Measurements from ENCODE around the gene CRACR2A.

The CRACR2A gene

DNA sequence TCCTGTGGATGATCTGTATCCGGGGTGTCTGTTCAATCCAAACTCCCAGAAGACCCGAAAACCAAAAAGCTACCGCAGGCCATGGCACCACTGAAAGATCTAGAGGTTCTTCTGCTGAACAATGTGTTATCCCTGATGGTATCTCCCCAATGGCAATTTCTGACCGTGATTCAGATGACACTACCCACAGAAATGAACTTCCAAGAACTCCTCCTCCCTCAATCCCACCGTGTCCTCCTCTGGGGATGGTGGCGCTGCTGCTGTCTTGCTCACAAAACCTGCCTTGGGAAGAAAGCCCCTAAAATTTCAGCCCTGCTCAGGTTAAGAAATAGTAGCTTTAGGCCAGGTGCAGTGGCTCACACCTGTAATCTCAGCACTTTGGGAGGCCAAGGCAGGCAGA lies 7.8 kb downstream of the CRACR2A start:
- TF ChIP-seq, protein P1, sequence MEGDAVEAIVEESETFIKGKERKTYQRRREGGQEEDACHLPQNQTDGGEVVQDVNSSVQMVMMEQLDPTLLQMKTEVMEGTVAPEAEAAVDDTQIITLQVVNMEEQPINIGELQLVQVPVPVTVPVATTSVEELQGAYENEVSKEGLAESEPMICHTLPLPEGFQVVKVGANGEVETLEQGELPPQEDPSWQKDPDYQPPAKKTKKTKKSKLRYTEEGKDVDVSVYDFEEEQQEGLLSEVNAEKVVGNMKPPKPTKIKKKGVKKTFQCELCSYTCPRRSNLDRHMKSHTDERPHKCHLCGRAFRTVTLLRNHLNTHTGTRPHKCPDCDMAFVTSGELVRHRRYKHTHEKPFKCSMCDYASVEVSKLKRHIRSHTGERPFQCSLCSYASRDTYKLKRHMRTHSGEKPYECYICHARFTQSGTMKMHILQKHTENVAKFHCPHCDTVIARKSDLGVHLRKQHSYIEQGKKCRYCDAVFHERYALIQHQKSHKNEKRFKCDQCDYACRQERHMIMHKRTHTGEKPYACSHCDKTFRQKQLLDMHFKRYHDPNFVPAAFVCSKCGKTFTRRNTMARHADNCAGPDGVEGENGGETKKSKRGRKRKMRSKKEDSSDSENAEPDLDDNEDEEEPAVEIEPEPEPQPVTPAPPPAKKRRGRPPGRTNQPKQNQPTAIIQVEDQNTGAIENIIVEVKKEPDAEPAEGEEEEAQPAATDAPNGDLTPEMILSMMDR (IDR thresholded peaks at IDR 0.05; ENCODE audit: extremely low read depth, missing control alignments): no peak
- no peak for DNase-seq (ENCODE audit: low spot score)

DNA sequence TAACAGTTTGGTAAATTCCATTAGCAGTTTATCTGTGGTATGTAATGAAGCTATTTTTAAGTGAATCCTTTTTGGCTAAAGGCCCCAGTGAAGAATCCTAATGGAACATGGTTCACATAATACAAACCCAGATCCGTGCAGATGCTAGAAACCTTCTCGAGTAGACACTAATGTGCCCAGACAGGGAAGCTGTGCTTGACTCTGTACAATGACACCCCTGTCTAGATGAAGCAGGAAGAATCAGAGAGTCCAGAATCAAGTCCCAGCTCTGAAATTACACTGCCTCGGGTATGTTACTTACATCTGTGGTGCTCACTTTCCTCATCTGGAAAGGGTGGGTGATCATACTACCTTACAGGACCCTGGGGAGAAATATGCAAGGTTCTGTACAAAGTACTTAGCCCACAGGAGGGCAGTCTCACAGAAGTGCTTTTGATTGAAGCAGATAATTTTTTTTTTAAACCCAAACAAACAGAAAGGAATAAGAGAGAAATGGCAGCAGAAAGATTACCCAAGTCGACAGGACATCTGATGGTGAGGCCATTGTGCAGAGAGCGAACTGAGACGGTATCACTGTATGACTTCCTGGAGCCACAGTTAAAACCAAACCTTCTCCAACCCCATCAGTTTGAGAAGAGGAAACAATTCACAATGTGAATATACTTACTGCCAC lies 8.5 kb downstream of the CRACR2A start:
- DNase-seq (ENCODE audit: low spot score): no peak
- TF ChIP-seq, protein P1 (IDR thresholded peaks at IDR 0.05; ENCODE audit: extremely low read depth, missing control alignments): no peak

DNA sequence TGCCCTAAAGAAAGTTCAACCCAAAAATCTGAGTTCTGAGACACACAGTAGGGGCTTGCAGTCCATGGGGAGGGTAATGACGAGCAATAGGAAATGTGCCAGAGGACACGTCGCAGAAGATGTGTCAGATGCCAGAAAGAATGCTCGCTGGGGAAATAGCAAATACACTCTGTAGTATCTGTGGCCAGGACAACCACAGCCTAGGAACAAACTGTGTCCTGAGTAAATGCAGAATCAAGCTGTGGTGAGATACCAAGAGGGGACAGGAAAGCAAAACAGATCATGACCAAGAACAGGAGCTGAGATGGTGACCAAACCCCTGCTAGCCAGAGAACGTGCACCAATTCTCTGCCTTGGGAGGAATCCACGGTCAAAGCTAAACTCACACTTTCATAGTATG lies 9.1 kb downstream of the CRACR2A start:
- DNase-seq (ENCODE audit: low spot score): peak; percentile 37
- TF ChIP-seq, protein P1 (IDR thresholded peaks at IDR 0.05; ENCODE audit: extremely low read depth, missing control alignments): no peak

DNA sequence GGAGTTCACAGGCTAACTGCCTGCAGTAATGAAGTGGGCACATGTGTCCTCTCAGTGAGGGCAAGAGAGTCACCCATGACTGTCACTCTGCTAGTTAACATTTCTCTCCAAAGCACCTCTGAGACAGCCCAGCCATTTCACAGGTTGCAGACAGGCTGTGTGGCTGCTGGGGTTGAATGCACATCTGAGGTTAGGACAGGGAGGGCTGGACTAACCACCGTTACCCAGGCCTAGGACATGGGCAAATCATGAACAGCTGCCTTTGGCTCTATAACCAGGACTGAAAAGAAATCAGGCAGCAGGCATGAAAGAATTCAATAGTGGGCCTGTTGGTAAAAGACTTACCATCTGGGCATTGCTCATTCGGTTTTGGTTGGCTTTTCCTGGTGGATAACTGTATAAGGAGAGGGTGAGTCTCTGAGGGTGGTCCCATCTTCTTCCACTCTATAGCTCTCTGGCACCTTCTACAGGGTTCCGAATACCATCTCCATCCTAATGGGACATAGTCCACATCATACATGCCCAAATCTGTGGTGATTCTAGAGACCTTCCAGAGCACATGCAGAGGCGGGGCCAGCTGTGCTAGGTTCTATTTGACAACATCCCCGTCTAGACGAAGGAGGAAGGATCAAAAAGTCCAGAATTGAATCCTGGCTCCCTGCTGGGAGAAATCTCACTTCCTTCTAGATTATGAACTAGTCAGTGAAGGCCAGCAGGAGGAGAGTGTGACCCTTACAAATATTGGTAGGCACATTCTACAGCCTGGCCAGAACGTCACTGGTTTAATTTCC lies 10.8 kb downstream of the CRACR2A start:
- TF ChIP-seq, protein P1 (IDR thresholded peaks at IDR 0.05; ENCODE audit: extremely low read depth, missing control alignments): no peak
- DNase-seq (ENCODE audit: low spot score): no peak

- DNase-seq (ENCODE audit: low spot score): no peak
- TF ChIP-seq, protein P1 (IDR thresholded peaks at IDR 0.05; ENCODE audit: extremely low read depth, missing control alignments): no peak
These were observed 12.3 kb downstream of the CRACR2A start for GRCh38 chr12:3740480-3741231.

- TF ChIP-seq, protein P1 (IDR thresholded peaks at IDR 0.05; ENCODE audit: extremely low read depth, missing control alignments): no peak
- DNase-seq (ENCODE audit: low spot score): no peak
These were observed 17.5 kb downstream of the CRACR2A start for GRCh38 chr12:3735432-3735831.

DNA sequence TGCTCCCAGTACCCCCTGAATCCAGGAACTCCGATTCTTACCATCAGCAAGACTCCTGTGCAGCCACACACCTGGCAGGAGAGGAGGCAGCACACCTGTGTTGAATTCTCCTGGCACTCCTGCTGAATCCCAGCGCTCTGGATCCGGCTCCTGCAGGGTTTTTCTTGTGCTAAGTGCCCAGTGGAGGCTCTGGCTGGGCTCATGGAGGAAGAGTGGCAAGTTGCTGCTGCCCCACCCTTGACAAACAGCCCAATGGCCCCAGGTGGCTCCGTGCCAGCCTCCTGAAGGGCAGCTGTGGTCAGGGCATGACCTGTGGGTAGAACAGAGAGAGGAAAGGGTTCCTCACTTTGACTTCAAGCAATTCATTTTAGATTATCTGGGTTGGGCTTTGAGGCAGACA lies 20.0 kb downstream of the CRACR2A start:
- DNase-seq (ENCODE audit: low spot score): no peak
- TF ChIP-seq, protein P1 (IDR thresholded peaks at IDR 0.05; ENCODE audit: extremely low read depth, missing control alignments): no peak

All from GM20000 (cell line).